ENCODE measurements around the gene ITPR2.
"Not testable (repeated sequence)": the region's sequence is repeated elsewhere in the genome, so short reads cannot be mapped to it uniquely, and the experiment has no call there.

ITPR2 gene

DNA sequence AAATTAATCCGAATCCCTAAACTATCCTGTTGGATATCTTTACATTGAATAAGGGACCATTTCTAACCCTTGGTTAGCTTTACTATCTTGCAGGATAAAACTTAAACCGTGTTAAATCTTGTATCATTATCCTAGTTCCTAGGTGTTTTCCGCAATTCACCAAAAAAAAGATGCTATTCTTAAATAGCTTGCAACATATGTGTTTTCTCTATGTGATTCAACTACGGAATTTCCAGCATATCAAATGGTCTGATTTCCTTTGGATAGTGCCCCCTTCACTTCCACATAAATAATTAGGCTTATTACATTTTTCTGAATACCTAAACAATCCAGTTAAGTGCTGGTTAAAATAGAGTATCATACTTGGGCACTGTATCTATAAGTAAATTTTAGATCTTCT, 130.3 kb downstream of the ITPR2 start:
- no peak for DNase-seq (ENCODE audit: low read depth in 2 of 2)

DNA sequence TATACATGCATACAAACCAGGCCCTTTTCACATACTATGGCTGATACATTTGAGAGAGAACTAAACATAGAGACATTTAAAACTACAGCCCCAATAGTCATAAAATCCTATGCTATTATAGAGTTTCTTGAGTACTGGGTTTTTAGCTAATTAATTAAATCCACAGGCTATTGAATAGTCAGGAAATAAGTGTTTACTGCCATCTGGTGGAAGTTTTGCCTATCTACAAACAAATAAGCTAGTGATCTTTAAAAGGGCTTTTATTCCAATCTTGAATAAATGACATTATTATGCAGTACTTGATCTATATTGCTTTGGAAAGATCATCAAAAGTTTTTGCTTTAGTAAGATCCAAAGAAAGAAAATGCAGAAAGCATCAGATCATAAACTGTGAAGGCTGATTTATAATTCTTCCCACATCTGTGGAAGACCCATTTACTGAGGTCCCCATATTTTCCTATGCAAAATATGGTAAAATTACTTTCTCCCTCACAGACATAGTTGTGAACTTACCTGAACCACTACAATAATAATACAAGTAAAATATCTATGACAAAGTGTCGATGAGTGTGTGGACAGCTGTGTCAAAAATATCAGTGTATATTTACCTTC, 131.3 kb downstream of the ITPR2 start:
- DNase-seq (ENCODE audit: low read depth in 2 of 2), result peak in 1 of 2 experiments; percentile 36

DNA sequence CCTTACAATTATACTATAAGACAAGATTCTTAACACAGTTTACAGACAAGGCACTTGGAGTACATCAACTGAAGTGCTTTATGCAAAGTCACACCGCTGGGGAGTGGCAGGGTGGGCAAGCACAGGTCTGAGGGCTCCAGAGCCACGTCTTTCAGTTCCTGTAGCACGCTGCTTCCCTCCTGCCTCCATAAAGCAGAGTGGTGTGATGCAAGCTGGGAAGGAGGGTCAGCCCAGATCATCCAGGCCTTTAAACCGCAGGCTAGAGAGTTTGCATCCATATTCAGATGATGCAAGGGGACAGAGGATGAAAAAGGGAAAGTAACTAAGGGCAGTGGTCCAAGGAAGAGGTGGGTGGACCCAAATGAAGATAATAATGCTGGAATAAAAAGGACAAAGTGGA, 132.6 kb downstream of the ITPR2 start:
- no peak for DNase-seq (ENCODE audit: low read depth in 2 of 2)

DNA sequence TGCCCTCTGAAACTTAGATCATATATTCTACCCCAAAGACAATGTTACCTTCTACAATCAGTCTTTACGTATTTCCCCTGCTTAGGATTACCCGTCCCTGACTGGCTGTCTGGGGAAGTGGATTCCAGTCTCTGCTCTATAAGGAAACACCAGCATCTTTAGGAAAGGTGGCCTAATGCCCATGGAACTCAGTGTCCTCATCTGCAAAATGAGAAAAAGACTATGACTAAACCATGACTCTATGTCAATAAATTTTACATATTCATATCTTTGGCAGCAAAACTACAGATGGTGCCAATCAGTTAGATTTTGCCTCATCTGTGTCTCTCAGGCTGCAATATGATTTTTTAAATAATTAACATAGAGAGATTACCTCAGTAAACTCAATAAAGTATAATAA, 133.8 kb downstream of the ITPR2 start:
- DNase-seq (ENCODE audit: low read depth in 2 of 2), result no peak

DNA sequence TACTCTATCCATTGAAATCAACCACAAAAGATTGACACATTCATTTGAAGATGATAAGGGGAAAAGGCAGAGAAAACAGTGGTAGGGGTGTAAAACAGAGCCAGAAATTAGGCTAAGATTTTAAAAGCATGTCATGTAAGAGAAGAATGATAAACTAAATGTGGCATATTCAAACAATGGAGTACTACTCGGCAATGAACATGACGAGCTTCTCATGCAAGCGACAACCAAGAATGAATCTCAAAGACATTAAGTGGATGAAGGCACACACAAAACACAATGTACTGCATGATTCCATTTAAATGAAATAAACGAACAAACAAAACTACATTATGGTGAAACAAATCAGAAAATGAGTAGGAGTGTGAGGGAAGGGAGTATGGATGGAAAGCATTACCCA, 134.8 kb downstream of the ITPR2 start:
- no peak for DNase-seq (ENCODE audit: low read depth in 2 of 2)

DNA sequence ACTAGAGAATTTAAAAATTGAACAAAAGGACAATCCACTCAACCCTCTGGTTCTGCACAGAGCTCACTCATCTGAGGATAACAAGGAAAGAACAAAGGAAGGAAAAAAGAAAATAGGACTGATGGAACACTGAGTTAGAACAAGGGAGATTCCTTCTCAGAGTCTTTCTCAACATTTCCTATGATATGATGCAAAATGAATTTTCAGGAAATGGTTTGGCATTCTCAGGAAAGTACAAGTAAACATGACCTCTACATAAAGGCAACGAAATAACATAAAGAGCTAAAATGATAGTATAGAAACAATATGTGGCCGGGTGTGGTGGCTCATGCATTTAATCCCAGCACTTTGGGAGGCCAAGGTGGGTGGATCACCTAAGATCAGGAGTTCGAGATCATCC, 135.8 kb downstream of the ITPR2 start:
- DNase-seq (ENCODE audit: low read depth in 2 of 2), result no peak

DNA sequence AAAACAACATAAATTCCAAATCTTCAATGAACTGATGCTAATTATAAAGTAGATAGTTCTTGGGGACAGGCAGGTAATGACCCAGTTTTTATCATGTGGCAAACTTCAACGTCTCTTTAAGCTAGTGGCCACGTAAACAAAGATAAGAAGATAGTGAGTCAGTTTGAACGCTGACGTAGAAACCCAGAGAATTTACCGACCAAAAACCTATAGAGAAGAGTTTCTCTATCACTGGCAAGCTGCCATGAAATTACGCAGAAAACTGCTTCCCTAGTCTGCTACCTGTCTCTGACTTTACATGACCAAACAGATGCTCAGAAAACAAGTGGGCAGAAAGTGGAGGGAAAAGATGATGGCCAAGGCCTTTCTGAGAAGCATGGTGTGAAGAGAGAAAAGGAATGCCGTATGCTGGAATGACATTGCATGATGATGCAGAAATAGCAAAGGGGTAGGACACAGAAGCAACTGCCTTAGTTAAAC, 136.3 kb downstream of the ITPR2 start:
- DNase-seq (ENCODE audit: low read depth in 2 of 2), result no peak

DNA sequence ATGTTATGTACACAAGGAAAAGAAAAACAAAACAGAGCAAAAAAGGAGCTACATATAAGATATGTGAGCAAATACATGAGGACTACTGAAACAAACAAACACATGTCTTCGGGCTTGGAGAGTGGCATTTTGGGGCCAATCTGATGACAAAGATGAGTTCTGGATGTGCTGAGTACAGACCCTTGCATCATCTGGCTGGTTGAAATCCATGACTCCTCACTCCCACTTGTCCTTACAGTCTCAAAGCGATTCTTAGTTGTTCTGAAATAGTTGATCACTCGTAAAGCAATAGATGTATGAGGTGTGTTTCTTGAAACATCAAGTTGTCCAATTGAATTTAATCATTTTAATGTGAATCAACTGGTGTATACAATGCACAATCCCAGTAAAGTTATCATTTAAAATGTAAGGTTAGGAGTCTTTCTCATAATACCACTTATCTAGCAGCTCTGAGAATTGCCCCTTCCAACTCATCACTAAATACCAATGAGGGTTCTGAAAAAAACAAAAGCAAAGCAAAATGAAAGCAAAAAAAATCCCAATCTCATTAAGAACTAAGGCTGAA, 136.9 kb downstream of the ITPR2 start:
- no peak for DNase-seq (ENCODE audit: low read depth in 2 of 2)

DNA sequence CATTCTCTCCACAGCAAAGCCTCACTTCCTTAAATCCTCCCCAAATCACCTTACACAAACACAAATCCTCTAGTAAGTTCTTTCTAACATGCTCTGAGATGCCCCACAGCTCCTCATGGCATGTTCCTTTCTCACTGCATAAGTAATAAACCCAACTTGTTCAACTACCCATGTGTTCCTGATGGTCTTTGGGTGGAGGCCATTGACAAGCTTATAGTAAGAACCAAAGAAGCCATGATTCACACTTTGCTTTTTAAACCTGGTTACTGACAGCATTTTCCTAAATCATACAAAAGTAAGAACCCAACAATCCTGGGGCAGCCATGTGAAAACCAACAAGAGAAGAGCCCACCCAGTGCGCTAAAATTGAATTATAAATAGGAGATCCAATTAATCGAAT, 138.6 kb downstream of the ITPR2 start:
- DNase-seq (ENCODE audit: low read depth in 2 of 2), result no peak

DNA sequence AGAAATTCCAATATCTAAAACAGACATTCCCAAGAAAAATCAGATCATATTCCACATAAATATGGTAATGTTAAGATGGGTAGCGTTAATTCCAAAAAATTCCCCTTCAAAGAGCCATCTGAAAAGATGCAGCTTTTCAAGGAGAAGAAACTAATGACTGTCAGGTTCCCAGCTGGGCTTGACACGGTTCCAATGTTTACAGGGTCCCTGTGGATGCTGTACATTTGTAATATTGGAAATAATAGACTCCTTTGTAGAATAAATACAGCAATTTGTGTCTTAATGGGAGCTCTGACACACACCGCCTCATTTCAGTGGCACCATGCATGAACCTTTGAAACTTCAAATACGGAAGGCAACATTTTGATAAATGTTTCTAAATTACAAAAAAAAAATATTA, 140.6 kb downstream of the ITPR2 start:
- no peak for DNase-seq (ENCODE audit: low read depth in 2 of 2)

DNA sequence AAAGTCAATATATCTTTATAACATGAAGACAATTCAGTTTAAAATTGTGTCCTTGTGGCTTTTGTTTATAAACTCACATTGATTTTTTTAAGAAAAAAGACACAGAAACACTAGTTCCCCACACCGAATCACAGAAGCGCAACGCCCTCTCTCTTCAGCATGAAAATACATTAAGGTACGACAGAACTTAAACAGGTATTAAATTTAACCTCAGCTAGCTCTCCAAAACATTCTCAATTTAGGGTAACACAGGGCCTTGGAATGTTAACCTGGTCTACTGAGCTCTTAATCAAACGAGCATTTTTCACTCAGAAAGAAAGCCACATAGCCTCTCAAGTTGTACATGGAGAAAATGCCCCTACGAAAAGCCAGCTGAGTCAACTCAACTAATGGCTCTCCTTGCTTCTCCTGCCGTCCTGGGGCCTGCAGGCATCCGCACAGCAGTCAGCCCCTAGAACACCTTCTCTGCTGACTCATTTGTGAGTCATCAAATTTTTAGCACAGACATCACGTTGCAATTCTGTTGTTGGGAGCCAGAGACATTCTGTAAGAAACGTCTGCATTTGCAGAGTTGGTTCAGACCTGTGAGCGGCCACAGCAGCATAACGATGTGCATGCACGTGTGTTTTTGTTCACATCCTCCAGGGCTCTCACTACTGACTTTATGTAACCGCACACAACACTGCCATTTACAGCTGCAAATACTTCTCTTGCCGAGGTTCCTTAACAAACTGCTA, 141.6 kb downstream of the ITPR2 start:
- peak; percentile 95 to 96 for DNase-seq (ENCODE audit: low read depth in 2 of 2)

DNA sequence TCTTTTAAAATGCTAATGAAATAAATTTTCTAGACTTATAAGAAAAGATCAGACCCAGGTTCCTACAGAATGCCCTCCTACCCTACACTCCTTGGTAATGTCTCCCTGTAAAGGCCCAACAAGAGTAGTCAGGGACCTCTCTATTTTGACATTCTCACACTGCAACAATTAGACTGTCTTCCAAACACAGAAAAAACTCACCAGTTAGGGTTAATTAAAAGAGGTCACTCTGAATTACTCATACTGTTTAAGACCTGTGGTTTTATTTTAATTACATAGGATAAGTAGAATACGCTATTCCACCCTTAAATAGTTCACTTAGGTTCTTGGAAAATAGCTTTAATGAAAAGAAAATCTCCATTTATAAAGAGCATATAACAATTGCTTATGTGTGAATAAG, 142.4 kb downstream of the ITPR2 start:
- no peak for DNase-seq (ENCODE audit: low read depth in 2 of 2)

DNA sequence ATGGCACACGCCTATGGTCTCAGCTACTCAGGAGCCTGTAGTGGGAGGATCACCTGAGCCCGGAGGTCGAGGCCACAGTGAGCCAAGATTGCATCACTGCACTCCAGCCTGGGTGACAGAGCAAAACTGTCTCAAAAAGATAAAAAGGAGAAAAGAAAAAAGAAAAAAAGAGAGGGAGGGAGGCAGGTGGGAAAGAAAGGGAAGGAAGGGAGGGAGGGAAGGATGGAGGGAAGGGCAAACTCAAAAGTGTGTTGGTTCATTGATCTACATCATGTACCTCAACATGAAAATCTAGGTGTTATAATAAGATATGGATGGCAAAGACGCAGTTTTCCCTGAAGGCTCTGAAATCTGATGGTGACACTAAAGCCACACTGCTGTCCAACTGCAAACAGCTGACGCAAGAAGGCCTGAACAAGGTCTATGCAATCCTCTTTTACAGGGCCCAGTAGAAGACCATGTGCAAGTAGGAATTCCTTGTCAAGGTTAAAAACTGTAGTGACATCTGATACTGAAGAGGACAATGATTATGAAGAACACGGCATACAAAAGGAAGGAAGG, 143.6 kb downstream of the ITPR2 start:
- DNase-seq (ENCODE audit: low read depth in 2 of 2), result no peak

DNA sequence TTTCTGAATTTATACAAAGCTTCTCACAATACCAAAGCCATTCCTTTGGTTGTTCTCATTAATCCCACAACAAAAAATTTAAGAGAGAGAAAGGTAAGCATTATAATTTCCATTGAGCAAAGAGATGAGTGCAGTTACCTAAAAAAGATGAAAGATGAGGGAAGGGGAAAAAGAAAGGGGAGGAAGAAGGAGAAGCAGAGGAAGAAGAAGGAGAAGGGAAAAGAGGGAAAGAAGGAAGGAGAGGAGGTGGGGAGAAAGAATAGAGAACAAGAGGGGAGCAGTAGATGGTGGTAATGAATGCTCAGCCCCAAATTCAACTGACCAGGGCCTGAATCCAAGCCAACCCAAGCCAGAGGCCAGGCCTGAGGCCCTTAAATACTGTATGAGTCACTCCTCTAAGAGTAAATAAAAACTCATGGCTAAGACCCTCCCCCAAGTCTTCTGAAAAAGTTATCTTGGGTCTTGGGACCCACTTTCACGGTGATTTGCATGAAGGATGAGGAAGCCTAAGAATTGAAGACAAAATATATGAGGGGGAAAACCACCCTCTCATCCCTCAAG, 144.6 kb downstream of the ITPR2 start:
- no peak for DNase-seq (ENCODE audit: low read depth in 2 of 2)

DNA sequence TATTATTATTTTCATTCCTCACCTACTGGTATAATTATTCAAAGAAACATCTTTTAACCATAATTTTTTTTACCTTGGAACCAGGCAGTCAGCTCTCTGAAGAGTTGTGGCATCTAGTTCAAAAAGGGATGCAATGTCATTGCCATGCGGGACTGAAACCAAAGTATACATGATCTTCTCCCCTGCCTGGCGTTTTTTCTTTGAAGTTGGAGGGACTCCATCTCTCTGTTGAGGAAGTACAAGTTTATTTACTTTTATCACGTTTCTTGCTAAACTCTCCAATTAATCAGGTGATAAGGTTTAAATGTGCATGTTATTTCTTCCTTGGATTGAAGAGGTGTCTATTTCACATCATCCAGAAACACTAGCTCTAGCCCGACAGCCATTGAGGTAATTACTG, 146.6 kb downstream of the ITPR2 start:
- no peak for DNase-seq (ENCODE audit: low read depth in 2 of 2)

DNA sequence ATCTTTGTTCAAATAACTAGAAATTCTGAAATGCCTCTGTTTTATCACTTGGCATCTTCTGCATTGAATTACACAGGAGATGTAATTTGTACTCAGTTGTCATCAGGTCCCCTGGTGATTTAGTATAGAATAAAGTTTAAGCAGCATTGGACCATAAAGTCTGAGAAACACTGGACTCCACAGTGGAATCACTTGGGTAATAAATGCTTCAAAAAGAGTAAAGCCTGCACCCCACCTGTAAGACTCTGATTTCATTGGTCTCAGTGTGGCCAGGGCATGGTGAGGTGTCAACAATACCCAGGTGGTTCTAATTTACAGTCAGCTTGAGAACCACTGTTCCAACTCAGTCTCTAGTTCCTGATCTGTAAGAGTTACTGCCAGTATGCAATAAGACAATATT, 148.9 kb downstream of the ITPR2 start:
- DNase-seq (ENCODE audit: low read depth in 2 of 2), result no peak

DNA sequence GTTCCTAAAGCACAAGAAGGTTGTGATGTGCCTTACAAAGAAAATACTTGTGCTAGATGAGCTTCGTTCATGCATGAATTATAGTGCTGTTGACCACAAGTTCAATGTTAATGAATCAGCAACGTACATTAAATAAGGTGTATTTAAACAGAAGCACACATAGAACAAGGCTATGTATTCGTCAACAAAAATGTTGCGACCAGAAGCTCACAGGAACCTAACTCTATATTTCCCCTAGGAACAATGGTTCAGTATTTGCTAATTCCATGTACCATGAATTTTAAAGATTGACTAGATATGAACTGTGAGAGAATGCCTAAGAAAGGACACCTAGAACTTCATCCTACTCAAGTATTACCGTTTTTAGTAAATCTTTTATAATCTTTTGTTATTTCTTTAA, 149.6 kb downstream of the ITPR2 start:
- no peak for DNase-seq (ENCODE audit: low read depth in 2 of 2)

DNA sequence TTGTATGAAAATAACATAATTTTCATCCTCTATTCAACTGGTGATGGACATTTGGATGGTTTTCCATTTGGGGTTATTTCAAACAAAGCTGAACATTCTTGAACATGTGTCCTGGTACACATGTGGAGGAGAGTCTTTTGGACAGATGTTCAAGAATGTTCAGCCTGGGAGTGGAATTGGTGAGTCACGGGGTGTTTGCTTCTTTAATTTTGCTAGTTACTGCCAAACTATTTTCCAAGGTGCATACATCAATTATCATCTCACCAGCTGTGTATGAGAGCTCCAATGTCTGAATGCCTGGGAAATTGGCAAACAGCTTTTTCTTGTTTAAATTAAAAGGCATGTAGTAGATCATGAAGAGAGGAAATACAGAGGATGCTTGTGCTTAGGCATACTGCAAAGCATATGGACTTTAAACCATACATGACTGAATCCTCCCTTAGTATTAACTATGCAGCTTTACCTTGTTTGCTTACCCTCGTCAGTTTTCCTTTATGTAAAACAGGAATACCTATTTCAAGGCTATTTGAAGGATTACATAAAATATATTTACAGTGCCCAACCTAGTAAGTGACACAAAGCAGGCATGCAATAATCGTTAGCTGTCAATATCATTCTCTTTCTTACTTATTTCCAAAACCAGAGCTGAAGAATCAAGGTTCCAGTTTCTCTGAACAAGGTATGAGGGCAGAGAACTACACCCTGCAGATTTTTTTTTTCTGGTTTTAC, 152.1 kb downstream of the ITPR2 start:
- peak; percentile 72 to 79 for DNase-seq (ENCODE audit: low read depth in 2 of 2)

DNA sequence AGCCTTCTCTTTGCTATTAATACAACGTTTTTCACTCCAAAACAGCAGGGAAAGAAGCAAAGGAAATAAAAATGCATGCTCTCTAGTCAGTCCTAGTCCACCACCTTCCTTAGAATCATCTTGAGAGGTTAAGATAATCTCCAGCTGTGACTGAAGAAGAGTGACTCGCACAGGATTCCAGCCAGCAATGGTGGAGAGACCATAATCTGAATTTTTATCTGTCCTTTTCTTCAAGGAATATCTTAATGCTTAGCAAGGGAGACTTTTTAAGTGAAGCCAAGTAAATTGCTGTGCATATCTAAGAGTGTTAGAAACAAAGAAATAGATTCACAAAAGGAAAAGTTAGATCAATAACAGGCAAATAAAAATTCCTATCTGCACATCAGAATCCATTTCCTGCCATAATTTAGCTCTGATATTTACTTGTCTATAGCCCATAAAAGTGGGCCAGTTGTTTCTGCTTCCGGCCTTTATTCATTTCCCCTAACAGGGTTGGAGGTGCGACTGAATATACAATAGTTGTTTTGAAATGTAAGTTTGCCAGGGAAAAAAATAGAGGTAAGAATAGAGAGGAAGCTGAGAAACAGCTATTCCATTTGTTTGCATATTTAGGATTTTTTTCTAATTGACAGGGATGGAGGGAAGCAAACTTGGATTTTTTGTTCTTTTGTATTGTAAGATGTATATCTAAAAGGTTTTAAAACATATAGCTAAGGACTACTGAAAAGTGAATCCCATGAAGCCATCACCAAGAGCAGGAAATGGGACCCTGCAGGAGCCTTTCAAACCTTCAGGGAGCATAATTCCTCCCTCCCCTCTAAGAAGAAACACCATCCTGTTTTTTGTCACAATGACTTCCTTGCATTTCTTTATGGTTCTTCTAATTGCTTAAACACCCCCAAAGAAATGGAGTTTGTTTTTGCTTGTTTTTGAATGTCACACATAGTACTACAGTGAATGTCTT, 154.0 kb downstream of the ITPR2 start:
- no peak for DNase-seq (ENCODE audit: low read depth in 2 of 2)

DNA sequence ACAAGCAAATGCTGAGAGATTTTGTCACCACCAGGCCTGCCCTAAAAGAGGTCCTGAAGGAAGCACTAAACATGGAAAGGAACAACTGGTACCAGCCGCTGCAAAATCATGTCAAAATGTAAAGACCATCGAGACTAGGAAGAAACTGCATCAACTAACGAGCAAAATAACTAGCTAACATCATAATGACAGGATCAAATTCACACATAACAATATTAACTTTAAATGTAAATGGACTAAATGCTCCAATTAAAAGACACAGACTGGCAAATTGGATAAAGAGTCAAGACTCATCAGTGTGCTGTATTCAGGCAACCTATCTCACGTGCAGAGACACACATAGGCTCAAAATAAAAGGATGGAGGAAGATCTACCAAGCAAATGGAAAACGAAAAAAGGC, 161.5 kb downstream of the ITPR2 start:
- DNase-seq (ENCODE audit: low read depth in 2 of 2), result not testable (repeated sequence)

DNA sequence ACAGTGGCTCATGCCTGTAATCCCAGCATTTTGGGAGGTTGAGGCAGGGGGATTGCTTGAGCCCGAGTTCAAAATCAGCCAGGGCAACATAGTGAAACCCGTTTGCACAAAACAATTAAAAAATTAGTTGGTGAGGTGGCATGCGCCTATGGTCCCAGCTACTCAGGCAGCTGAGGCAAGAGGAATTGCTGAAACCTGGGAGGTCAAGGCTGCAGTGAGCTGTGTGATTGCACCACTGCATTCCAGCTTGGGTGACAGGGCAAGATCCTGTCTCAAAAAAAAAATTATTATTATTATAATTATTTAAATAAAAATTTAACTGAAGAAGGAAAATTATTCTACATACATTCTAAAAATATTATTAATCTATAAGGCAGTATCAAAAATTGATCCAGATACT, 164.1 kb downstream of the ITPR2 start:
- no peak for DNase-seq (ENCODE audit: low read depth in 2 of 2)
